Germinal center (tissue), 1 donor: ENCODE measurements around the gene MUSTN1.

ENCODE experiments used
- DNase-seq: peaks from one replicate; pipeline ENCODE4 v3.0.0; 2012; ENCODE audit warnings: mixed read lengths, low spot score

The MUSTN1 gene

DNA sequence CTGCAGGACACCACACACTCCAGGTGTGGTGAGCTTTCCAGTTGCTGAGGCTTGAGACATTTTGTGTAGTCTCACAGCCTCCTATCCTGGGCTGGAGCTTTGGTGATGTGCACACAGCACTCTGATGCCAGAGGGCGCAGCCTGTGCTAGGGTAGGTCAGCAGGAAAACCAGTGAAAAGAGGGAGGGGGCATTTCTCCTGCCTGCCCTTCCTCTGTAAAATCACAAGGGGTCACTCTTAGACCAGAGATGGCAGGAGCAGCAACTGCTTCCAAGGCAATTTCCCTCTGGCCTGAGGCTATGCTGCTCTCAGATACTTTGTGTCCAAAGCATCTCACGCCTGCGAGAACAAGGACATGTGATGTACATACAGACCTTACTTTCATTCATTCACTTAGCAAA lies 16.5 kb upstream of the MUSTN1 start:
- DNase-seq = peak; percentile 52

DNA sequence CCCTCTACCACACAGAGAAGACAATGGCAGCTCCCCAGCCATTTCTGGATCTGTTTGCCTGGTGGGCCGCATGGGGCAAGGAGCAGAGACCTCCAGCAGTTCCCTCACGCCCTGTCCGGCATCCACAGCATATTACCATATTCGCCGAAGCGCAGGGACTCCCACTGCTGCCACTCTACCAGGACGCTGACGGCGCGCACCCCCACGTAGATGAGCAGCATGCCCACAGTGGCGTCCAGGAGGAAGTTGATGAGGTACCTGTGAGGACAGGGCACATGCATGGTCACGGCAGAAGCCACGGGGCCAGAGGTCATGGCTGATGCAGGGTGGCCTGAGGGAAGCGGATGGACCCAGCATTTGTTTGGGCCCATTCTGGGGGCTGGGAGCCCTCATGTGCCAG lies 14.8 kb upstream of the MUSTN1 start:
- no peak for DNase-seq

DNA sequence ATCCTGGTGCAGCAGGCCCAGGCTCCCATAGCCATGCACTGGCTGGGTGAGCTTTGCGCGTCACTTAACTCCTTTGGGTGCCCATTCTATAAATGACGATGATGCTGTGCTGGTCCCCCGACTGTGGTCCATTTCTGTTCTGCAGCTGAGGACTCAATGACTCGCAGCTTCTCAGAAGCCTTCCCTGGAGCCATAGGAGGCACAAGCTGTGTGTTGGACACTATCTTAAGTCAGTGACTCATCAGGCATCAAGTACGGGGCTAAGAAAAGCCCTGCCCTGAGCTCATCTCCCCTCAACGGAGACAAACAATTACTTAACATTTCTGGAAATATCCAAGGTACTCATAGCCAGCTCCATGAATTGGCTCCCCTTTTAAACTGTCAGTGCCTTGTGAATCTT lies 13.8 kb upstream of the MUSTN1 start:
- DNase-seq = no peak

DNA sequence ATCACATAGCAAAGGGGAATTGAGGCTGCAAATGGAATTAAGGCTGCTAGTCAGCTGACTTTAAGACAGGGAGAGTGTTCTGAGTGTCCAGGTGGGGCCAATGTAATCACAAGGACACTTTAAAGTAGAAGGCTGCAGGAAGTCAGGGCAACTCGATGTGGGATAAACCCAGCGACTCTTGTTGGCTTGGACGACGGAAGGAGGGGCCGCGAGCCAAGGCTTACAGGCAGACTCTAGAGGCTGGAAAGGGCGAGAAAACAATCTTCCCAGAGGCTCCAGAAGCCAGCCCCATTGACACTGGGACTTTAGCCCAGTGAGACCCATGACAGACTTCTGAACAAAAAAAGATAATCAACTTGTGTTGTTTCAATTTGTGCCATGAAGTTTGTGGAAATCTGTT lies 12.9 kb upstream of the MUSTN1 start:
- DNase-seq = no peak

- DNase-seq = no peak
Observed at GRCh38 chr3:52847241-52847640, 12.4 kb upstream of the MUSTN1 start.

GRCh38 chr3:52846432-52846965 lies 11.7 kb upstream of the MUSTN1 start:
- DNase-seq = no peak

DNA sequence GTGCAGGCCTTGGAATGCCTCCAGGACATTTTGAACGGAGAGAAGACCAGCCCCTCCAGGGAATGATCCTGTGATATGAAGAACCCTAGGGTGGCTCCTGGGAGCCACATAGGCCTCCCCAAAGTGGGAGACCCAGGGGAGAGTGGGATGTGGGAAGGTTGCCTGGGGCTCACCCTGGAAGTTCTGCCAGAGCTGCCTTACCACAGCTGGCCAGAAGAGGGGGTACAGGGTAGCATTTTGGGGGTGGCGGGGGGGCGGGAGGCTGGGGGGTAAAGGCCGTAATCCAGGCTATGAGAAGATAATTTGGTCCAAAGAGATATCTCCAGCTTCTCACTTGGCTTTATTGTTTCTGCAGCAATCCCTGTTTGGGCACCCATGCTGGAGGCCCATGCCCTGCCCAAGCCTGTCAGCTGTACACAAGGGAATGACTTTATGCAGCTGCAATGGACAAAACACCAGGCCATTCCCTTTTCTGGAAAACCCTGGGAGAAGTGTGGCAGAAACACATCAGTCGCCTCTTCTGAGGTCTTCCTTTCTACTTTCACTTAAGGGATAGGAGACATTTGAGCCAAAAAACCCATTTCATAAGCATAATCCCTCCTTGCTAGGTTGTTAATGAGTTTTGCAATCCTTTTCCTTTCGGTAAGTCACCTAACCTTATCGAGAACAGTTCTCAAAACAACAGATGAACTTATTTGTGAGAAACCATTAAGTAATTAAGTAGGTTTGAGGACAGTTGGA lies 11.0 kb upstream of the MUSTN1 start:
- DNase-seq = peak; percentile 36

DNA sequence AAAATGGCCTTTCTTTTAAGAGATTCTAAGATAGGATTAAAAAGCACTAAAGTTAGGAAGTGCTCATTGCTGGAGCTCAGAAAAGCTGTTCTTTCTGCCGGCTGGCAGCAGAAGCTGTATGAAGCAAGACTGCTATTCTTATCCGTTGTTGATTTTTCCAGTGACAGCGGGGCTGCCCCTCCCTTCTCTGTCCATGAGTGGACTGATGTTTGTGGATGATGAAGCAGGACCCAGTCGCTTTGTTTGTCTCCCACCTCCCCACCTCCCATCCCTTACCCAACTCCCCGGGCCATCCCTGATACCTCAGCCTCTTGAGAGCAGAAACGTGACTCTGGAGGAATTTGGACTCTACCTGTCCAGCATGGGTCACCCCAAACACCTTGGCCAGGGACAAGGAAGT lies 10.3 kb upstream of the MUSTN1 start:
- DNase-seq = no peak

GRCh38 chr3:52844290-52844975 lies 9.6 kb upstream of the MUSTN1 start:
- DNase-seq = no peak

GRCh38 chr3:52843881-52844280 lies 9.1 kb upstream of the MUSTN1 start:
- DNase-seq = no peak

- no peak for DNase-seq
Observed at GRCh38 chr3:52843108-52843865, 8.5 kb upstream of the MUSTN1 start.

GRCh38 chr3:52842424-52842823 lies 7.6 kb upstream of the MUSTN1 start:
- no peak for DNase-seq

DNA sequence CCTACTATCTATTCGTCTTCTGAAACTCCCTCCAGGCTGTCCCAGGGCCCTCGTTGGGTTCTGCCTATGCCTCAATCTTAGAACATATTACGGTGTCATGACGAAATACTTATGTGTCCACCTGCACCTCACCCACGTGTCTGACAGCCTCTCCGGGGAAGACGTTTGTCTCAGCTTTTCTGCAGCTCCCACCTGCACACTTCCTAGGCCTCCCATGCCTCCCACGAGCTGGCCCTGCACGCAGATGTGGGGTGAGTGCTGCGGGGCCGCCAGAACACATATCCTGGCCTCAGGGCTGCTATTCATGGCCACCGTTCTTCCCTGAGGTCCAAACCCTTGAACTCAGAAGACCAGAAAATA lies 7.1 kb upstream of the MUSTN1 start:
- DNase-seq = no peak

DNA sequence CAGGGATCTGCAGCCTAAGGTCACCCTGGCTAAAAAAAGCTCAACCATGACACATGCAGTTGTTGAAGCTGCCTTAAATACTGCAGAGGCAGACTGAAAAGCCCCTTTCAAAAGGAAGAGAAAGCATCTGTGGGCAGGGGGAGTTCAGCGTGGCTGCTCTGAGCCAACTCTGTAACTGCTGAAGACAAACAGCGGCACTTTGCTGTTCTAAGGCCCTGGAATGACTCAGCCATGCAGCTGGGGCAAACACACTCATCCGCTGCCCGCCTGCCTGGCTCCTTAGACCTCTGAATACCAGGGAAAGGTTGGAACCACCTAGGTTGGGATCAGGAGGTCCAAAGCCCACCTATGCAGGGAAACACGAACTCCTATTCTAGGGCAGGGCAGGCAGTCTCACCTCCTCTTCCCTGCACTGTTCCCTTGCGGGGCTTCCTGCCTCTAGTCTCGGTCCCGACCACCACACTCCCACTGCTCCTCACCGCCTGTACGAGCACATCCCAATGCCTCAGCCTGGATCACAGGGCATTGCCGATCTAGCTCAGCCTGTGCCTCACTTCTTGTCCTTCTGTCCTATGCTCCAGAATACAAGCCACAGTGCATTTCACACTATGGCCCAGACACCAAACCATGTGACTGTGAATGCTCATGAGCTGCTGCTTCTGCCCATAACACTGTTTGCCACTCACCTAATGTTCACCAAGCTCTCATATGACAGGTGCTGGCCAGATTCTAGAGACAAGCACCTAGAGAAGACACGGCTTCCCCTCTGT lies 6.6 kb upstream of the MUSTN1 start:
- no peak for DNase-seq

- DNase-seq = no peak
Observed at GRCh38 chr3:52839892-52840545, 5.2 kb upstream of the MUSTN1 start.

- DNase-seq = no peak
Observed at GRCh38 chr3:52839268-52839575, 4.4 kb upstream of the MUSTN1 start.

- no peak for DNase-seq
Observed at GRCh38 chr3:52838561-52839267, 3.9 kb upstream of the MUSTN1 start.

- no peak for DNase-seq
Observed at GRCh38 chr3:52836986-52837385, 2.2 kb upstream of the MUSTN1 start.

DNA sequence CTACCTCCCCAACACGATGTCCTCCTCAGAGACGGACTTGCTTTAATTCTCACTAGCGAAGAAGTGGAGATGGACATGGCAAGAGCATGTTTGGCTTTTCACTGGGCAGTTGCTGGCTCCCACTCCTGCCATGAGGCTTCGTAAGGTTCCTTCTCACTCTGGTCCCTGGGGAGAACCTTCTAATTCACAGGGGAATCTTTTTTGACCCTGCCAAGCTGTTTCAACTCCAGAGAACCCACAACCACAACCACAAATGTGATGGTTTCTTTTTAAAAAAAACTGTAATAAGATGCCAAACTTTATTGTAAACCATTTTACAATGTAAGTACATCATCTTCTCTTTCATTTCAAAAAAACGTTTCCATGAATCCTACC lies 1.6 kb upstream of the MUSTN1 start:
- DNase-seq = no peak

GRCh38 chr3:52835766-52836470 lies 1.1 kb upstream of the MUSTN1 start:
- DNase-seq = no peak

- no peak for DNase-seq
Observed at GRCh38 chr3:52833202-52833601, 1.6 kb downstream of the MUSTN1 start.
